HG02870 (cell line): ENCODE results near the gene ADISSP.
"Not testable (repeated sequence)": the region's sequence is repeated elsewhere in the genome, so short reads cannot be mapped to it uniquely, and the experiment has no call there.

ENCODE experiments used
- ATAC-seq: cut with Tn5 transposase; IDR thresholded peaks from one replicate; pipeline ENCODE4 v1.9.1; 2021; ENCODE audit warnings: mild to moderate bottlenecking, moderate library complexity; ENCODE audit not compliant: unreplicated experiment

Gene ADISSP

DNA sequence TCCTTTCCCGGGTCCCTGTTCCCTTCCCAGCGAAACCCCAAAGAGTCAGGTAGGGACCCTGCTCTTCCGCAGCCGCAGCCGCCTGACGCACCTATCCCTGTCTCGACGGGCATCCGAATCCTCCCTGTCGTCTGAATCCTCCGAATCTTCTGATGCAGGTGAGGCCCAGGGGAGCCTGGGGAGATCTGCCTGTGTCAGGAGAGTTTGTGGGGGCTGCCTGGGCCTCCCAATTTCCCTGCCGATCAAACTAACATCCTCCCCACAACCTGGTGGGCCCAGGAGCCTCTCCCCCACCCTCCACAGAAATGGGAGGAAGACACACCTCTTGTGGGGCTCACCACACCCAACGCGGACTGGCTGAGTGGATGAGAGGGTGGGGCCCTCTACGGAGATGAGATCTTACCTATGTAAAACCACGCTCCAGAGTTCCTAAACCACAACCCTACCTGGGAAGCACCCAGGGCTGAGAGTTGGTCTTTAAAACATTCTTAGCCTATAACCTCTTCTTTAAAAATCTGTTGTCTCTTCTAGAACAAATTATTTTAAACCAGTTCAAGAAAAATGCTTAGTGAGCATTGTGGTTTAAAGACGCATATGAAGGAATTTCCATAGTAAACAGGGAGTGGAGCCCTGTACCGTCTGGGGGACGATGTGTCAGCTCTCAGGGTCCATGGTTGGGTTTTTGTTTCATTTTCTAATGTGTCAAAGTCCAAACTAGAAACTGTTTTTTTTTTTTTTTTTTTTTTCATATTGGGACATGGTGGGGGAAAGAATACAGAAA is 30.2 kb upstream of the ADISSP start:
- ATAC-seq = no peak

DNA sequence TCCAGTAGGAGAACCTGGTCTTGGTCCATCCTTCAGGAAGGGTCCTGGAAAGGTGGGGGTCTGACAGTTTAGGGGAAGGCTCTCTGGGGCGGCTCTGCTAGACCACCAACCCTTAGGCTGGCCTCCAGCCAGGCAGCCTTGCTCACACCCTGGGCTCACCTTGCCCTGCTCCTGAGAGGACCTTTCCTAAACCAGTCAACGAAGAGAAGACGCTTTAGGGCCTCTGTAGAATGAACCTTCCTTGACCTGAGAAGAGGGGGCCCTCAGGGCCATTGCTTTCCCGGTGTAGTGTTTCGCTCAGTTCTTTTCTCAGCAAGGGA is 29.6 kb upstream of the ADISSP start:
- no peak for ATAC-seq

DNA sequence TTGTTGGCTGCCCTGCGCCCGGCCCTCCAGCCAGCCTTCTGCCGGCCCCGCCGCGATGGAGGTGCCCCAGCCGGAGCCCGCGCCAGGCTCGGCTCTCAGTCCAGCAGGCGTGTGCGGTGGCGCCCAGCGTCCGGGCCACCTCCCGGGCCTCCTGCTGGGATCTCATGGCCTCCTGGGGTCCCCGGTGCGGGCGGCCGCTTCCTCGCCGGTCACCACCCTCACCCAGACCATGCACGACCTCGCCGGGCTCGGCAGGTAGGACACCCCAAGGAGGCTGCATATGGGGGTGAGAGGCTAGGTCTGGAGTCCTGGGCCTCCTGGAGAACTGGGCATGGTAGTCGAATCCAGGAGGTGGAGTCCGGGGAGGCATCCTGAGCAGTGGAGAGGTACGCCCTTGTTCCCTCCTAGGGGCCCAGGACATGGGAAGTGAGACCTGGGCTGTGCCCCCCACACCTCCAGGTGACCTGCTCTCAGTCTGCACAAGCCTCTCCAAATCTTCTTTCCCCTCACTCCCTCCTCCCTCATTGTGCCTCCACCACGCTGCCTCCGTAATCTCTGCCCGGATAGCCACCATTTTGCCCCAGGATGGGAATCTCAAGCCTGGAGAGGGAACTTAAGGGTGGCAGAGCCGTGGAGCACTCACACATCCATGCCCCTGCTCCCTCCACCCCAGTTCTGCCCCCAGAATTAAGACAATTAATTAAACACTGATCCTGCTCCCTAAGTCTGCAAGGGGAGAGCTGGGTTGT is 29.1 kb upstream of the ADISSP start:
- no peak for ATAC-seq

DNA sequence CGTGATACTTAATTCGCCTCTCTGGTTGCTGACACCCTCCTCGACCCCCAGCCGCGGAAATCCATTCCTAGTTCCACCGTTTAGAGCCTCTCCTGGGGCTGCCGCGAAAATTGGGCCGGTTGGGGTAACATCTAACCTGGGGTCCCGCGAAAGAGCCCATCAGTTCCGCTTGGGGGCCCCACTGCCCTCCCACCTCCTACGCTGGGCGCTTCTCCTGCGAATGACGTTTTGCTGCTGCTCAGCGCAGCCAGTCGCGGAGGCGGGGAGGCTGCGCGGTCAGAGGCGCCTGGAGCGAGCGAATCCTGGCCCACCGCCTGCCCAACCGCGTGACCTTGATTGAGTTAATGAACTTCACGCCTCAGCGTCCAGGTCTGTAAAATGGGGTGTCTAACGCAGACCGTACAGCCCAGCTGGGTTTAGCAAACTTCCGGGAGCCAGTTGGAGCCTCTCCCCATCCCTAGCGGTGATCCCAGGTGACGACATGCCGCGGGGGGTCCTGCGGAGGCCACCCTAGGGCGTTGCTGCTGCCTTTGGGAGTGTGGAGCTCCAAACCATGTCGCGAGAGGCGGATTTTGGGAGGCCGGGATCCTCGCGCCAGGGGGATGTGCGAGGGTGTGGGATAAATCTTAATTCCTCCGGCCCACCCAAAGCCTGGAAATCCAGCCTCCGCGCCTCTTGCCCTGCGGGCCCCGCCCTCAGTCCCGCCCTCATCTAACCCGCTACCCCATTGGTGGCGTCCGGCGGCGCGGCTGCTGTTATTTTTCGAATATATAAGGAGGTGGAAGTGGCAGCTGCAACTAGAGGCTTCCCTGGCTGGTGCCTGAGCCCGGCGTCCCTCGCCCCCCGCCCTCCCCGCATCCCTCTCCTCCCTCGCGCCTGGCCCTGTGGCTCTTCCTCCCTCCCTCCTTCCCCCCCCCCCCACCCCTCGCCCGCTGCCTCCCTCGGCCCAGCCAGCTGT is 28.2 kb upstream of the ADISSP start, which contains the start of gene CDC25B:
Gene CDC25B, plus strand, starts transcription at position 800 of the 958 bp plus-strand sequence. CDS start 222 bp downstream, outside the sequence.
- peak; percentile 66 for ATAC-seq

DNA sequence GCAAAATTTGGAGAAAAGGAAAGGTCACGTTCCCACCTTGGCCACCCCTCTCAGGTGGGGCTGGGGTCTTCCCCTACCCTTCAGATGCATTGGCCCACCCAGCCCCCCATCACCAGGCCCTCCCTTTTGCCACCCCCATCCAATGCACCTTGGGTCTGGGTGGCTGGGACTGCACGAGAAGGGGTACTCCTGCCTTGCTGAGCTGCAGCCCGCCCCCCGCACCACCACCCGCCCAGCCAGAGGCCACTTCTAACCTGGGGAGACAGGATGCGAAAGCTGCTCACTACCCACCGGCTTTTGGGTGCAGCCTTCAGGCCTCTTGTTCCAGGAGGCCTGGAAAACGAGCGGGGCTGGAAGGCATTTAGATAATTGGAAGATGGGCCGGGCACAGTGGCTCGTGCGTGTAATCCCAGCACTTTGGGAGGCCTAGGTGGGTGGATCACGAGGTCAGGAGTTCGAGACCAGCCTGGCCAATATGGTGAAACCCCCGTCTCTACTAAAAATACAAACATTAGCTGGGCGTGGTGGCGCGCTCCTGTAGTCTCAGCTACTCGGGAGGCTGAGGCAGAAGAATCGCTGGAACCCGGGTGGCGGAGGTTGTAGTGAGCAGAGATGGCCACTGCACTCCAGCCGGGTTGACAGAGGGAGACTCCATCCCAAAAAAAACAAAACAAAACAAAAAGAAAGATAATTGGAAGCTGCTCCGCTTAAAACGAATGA is 27.3 kb upstream of the ADISSP start:
- no peak for ATAC-seq

DNA sequence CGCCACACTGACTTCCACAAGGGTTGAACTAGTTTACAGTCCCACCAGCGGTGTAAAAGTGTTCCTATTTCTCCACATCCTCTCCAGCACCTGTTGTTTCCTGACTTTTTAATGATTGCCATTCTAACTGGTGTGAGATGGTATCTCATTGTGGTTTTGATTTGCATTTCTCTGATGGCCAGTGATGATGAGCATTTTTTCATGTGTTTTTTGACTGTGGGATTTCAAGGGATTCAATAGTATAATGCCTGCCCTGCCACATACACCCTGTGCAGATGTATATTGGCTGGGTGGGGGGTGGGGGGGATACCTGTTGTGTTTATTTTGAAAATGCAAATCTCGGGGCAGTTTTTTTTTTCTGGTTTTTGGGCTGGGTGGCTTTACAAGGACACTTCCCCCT is 26.6 kb upstream of the ADISSP start:
- not testable (repeated sequence) for ATAC-seq

DNA sequence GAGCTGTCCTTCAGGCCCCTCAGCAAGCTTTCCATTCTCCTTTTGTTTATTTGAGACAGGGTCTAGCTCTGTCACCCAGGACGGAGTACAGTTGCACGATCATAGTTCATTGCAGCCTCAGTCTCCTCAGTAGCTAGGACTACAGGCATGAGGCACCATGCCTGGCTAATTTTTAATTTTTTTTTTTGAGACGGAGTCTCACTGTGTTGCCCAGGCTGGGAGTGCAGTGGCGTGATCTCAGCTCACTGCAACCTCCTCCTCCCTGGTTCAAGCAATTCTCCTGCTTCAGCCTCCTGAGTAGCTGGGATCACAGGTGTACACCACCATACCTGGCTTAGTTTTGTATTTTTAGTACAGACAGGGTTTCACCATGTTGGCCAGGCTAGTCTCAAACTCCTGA is 21.6 kb upstream of the ADISSP start:
- ATAC-seq = not testable (repeated sequence)

DNA sequence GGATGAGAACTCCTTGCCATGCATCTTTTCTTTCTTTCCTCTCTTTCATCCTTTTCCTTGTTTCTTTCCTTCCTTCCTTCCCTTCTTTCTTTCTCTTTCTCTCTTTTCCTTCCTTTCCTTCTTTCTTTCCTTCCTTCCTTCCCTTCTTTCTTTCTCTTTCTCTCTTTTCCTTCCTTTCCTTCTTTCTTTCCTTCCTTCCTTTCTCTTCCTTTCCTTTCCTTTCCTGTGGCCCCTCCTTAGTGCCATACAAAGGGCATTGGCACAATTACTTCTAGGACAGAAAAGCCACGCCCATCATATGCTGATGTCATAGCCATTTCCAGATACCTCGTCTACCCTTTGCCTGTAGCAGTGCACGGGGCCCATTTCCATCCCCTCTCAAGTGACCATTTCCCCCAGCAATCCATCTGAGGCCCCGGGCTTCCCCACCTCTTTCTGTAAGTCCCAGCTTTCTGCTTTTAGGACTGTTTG is 21.2 kb upstream of the ADISSP start:
- ATAC-seq = no peak

DNA sequence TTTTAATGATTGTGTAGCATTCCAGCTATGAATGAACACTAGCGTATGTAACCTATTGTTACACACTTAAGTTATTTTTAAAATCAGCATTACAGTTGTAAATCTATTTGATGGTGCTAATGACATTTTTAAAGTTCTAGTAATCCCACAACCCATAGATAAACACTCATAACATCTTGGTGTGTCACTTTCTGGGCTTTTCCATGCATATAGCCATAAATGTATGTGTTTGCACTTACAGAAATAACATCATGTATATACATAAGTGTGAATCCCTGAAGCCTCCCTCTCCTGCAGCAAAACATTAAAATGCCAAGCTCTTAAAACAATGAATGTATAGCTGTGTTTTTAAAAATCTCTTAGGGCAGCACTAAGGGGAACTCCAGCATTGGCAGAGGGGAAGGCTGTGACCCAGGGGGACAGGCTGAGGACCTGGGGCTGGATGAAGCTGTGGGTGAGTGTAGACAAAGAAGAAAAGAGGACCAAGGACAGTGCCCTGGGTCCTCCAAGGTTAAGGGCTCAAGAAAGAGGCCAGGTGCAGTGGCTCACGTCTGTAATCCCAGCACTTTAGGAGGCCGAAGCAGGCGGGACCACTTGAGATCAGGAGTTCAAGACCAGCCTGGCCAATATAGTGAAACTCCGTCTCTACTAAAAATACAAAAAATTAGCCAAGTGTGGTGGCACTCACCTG is 19.9 kb upstream of the ADISSP start:
- ATAC-seq = no peak

DNA sequence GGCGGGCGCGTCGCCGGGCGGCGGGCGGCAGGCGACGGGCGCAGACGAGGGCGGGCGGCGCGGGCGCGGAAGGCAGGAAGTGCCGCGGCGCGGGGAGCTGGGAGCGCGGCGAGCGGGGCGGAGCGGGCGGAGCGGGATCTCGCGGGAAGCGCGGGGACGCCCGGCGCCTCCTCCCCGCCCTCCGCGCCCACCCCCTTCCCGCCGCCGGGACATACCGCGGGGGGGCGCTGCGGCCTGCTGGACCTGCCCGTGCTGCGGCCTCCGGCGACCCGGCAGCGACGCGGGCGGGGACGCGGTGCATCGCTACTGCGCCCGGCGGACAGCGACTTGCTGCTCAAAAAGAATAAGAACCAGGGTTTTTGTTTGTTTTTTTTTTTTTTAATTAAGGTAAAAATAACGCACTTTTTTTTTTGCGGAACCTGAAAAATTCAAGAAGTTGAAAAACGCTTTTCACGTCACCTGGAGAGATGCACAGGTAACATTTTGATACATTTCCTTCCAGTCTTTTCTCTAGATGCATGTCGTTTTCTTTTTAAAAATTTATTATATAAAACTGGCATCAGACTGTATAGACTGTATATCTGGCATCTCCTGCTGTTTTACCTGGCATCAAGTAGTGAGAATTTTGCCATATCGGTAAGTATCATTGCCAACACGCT is 19.2 kb upstream of the ADISSP start, which contains the start of gene CENPB:
Gene CENPB, minus strand, starts transcription at position 76 of the 659 bp plus-strand sequence. CDS start 257 bp downstream, outside the sequence.
- peak; percentile 80 for ATAC-seq

DNA sequence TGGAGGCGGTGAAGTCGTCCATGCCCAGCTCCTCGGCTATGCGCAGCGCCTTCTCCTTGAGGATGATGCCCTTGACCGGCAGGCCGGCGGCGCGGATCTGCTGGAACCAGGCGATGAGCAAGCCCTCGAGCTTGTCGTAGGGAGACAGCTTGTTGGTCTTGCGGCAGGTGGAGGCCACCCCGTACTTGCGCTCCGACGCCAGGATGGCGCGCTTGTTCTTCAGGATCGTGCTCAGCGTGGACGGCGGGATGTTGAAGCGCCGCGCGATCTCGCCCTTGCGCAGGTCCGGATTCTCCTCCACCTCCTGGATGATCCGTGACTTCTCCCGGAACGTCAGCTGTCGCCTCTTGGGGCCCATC is 18.6 kb upstream of the ADISSP start:
- peak; percentile 8 for ATAC-seq

DNA sequence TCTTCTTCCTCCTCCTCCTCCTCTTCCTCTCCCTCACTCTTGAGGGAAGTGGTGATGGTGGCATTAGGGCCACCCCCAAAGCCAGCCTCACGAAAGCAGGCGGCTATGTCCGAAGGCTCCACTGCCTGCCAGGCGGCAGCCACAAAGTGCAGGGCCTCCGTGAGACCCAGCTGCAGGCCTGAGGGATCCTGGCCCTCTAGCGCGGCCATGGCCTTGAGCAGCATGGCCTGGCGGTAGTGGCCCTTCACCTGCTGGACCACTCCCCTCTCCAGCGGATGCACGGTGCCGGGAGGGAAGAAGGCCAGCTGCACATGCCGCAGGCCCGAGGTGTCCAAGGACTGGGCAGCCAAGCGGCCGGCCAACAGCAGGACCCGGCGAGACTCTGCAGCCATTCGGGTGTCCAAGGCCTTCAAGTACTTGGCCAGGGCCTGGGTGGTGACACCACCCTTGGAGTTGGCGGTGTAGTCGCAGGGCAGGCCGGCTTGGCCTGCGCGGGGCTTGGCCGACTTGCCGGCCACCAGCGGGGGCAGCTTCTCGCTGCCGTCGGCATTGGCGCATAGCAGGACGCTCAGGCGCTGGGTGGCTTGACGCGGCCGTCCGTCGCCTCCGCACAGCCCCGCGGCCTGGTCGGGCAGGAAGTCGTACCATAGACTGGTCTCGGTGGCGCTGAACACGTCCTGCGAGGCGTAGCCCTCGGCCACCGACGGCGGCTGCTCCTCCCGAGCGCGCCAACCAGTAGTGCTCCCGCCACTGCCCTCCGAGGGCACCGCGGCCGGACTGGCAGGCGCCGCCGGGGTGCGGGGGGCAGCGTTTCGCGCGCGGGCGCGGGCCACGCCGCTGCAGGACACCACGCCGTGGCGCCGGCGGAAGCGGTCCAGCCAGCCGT is 17.9 kb upstream of the ADISSP start:
- no peak for ATAC-seq

DNA sequence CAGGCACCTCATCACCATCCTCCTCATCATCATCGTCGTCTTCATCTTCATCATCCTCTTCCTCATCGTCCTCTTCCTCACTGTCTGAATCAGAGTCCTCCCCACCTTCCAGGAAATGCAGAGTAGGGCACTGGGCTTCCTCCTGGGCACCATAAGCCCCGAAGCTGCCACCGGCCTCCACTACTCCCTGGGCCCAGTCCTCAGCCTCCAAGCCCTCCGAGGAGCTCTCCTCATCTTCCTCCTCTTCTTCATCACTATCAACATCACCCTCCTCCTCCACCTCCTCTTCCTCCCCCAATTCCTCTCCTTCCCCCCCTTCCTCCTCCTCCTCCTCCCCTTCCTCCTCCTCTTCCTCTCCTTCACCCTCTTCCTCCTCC is 17.3 kb upstream of the ADISSP start:
- no peak for ATAC-seq

DNA sequence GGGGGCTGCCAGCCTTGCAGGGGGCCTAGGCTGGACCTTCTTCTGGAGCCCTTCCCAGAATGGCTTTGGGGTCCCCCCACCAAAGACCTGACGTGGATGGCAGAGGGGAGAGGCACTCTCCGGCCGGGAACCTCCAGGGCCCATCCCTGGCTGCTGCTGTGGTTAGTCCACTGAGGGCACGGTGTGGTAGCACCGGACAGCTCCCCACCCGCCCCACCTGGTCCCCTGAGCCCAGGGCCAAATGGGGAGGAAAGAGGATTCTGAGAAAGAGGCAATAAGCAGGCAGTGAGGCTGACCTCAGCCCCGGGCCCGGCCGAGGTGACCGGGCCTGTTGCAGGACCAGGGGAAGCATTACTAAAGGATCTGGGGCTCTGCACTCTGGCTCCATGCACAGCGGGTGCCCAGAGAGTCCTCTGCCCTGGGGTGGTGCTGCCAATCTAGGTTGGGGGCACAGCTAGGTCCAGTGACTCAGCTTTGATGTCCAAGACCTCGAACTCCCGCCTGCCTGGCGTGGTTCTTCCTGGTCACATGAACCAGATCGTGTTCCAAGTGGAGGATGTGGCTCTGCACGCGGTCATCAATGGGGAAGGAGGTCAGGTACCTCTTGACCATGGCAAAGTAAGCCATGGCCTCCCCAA is 16.8 kb upstream of the ADISSP start:
- ATAC-seq = no peak

DNA sequence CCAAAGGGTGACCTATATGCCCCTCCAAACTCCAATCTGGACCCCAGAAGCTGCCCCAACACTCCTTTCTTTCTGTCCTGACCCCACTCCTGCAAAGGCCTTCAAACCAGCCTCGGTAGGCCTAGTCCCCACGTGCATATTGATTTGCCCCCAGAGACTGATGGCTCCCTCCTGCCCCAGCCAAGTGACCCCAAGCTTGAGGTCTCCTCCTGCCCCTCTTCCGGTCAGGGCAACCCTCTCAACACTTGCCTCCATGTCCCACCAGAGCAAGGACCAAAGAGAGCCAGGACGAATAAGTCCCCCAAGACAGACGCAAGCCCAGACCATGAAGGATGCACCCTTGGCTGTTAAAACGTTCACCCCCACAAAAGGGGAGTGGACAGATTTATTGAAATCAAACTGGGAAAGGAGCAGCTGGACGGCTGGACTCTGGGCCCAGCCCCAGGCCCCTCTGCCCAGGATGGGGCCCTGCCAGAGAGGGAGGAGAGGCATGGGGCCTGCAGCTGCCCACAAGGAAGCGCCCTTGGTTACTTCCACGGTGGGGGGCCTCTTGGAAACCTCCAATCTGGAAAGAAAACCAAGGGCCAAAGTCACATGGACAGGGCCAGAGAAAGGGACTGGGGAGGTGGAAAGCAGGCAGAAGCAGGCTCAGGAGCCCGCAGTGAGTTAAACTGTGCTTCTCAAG is 16.1 kb upstream of the ADISSP start:
- ATAC-seq = no peak

DNA sequence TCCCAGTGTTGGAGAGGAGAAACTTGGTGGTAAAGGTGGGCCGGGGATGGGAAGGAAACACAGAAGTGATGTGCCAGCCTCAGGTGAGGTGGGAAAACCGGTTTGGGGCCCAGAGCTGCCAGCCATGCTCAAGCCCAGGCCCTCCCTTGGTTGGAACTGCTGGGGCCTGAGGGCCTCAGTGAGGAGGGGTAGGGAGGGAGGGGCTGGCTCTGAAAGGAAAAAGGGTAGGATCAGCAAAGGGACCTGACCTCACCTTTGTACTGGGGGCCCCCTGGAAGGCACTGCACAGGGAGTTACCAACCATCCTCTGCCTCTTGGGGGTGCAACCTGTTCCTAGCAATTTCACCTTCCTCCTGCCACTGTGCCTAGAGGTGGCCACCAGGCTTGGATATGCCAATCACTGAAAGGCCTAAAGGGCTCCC is 15.5 kb upstream of the ADISSP start:
- ATAC-seq = no peak

DNA sequence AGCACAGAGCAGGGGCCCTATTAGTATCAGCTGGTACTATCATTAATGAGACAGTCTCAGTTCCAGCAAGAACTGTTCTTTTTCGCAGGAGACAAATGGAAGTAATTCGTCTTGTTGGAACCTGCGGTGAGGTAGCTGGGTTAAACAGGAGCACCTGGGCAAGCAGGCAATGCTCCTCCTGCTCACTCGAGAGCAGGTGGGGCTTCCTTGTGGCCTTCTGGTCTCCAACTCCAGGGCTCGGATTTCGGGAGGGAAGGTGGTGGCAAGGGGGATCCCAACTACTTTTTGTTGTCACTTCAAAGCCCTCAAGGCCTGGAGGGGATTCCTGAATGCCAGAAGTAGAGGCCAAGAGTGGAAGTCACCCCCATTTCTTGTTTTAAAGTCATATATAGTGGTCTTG is 15.0 kb upstream of the ADISSP start:
- ATAC-seq = no peak
